Astrocyte (in vitro differentiated cells and primary cell): ENCODE measurements around the gene MPRIP.

Experiments used
- CTCF ChIP-seq: IDR thresholded peaks from 2 replicates; pipeline ENCODE4 v1.5.1; 2011; ENCODE audit warnings: low read depth, mild to moderate bottlenecking, inconsistent platforms, low read length, moderate library complexity; ENCODE audit not compliant: insufficient read depth
- EZH2 ChIP-seq: IDR thresholded peaks from 2 replicates; pipeline ENCODE4 v1.6.1; 2012; ENCODE audit warnings: mild to moderate bottlenecking, low read length, inconsistent platforms; ENCODE audit not compliant: insufficient read depth

GRCh38 chr17:17055286-17056155 lies 13.3 kb downstream of the MPRIP start:
- TF ChIP-seq CTCF (no peak), EZH2 (no peak)
